Measurements from ENCODE around the gene PRR18.

Gene PRR18

GRCh38 chr6:166281104-166281503, 27.1 kb downstream of the PRR18 start:
- no peak for DNase-seq (ENCODE audit: low spot score)
- Mint-ChIP-seq H3K27ac (no peak overlapping the region), H3K36me3 (ENCODE audit: low read depth) (no peaks in the 10 kb centered on the region), H3K4me3 (no peak overlapping the region), H3K9me3 (no peaks in the 10 kb centered on the region), H3K27me3 (ENCODE audit: low read depth) (peaks cover 9% of the 10 kb centered on the region), H3K4me1 (ENCODE audit: low read depth) (no peaks in the 10 kb centered on the region)

- H3K27me3 Mint-ChIP-seq (ENCODE audit: low read depth), result peaks cover 10% of the 10 kb centered on the region
- no peaks in the 10 kb centered on the region for H3K9me3 Mint-ChIP-seq
- no peak for DNase-seq (ENCODE audit: low spot score)
- H3K4me3 Mint-ChIP-seq, result no peak overlapping the region
- H3K36me3 Mint-ChIP-seq (ENCODE audit: low read depth), result no peaks in the 10 kb centered on the region
- no peak overlapping the region for H3K27ac Mint-ChIP-seq
- H3K4me1 Mint-ChIP-seq (ENCODE audit: low read depth), result peaks cover 4% of the 10 kb centered on the region
Observed at GRCh38 chr6:166279393-166279679, 28.9 kb downstream of the PRR18 start.

- Mint-ChIP-seq H3K4me1 (ENCODE audit: low read depth) (peaks cover 4% of the 10 kb centered on the region), H3K36me3 (ENCODE audit: low read depth) (no peaks in the 10 kb centered on the region), H3K27ac (no peak overlapping the region), H3K9me3 (no peaks in the 10 kb centered on the region), H3K4me3 (no peak overlapping the region), H3K27me3 (ENCODE audit: low read depth) (peaks cover 10% of the 10 kb centered on the region)
- no peak for DNase-seq (ENCODE audit: low spot score)
Observed at GRCh38 chr6:166278579-166279392, 29.4 kb downstream of the PRR18 start.

DNA sequence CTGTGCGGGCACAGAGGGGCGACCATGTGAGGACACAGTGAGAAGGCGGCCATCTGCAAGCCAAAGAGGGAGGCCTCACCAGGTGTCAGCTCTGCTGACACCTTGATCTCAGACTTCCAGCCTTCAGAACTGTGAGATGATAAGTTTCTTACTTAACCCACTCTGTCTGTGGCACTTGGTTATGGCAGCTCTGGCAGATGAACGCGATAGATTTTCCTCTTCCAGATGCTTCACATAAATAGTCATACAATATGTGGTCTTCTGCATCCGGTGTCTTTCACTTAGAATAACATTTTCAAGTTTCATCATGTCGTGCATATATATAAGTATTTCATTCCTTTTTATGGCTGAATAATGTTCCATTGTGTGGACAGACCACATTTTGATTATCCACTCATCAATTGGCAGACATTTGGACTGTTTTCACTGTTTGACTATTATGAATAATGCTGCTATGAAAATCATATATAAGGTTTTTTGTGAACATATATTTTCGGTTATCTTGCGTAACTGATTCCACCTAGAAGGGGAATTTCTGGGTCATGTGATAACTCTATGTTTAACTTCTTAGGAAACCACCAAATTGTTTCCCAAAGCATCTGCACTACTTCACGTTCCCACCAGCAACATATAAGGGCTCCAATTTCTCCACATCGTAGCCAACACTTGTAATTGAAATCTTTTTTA, 30.2 kb downstream of the PRR18 start:
- H3K4me3 Mint-ChIP-seq, result no peak overlapping the region
- peaks cover 10% of the 10 kb centered on the region for H3K27me3 Mint-ChIP-seq (ENCODE audit: low read depth)
- no peak overlapping the region for H3K27ac Mint-ChIP-seq

DNA sequence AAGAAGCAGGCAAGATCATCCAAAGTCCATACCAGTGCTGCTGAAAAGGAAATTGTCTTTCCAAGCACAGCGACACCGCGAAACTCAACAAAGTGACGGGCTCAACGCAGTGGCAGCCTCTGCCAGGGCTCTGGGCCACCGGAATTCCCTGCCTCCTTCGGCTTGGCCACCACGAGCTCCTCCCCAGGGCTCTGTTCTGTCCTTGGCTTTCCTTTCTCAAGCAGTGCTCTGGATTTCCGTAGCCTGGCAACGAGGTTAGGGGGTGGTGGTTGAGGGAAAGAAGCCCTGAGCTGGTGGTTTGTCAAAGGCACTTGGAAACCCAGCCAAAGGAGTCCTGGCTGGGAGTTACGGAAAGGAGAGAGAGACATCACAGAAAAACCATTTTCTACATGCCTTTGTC, 31.2 kb downstream of the PRR18 start:
- Mint-ChIP-seq H3K4me3 (no peak overlapping the region), H3K27ac (no peak overlapping the region), H3K36me3 (ENCODE audit: low read depth) (no peaks in the 10 kb centered on the region), H3K27me3 (ENCODE audit: low read depth) (peaks cover 9% of the 10 kb centered on the region), H3K4me1 (ENCODE audit: low read depth) (peaks cover 4% of the 10 kb centered on the region), H3K9me3 (no peaks in the 10 kb centered on the region)
- no peak for DNase-seq (ENCODE audit: low spot score)

More for the DNA sequence above, 30.2 kb downstream of the PRR18 start:
- no peaks in the 10 kb centered on the region for H3K36me3 Mint-ChIP-seq (ENCODE audit: low read depth)
- H3K9me3 Mint-ChIP-seq, result no peaks in the 10 kb centered on the region
- no peak for DNase-seq (ENCODE audit: low spot score)
- peaks cover 4% of the 10 kb centered on the region for H3K4me1 Mint-ChIP-seq (ENCODE audit: low read depth)

GRCh38 chr6:166275714-166276166, 32.5 kb downstream of the PRR18 start:
- Mint-ChIP-seq H3K27ac (no peak overlapping the region), H3K4me1 (ENCODE audit: low read depth) (peaks cover 4% of the 10 kb centered on the region), H3K36me3 (ENCODE audit: low read depth) (no peaks in the 10 kb centered on the region), H3K4me3 (no peak overlapping the region), H3K9me3 (no peaks in the 10 kb centered on the region), H3K27me3 (ENCODE audit: low read depth) (peaks cover 10% of the 10 kb centered on the region)
- DNase-seq (ENCODE audit: low spot score), result peak; percentile 71

- Mint-ChIP-seq H3K27ac (no peak overlapping the region), H3K4me1 (ENCODE audit: low read depth) (peaks cover 4% of the 10 kb centered on the region), H3K4me3 (no peak overlapping the region), H3K27me3 (ENCODE audit: low read depth) (peaks cover 8% of the 10 kb centered on the region), H3K36me3 (ENCODE audit: low read depth) (no peaks in the 10 kb centered on the region), H3K9me3 (no peaks in the 10 kb centered on the region)
- DNase-seq (ENCODE audit: low spot score), result no peak
Observed at GRCh38 chr6:166274739-166275370, 33.3 kb downstream of the PRR18 start.

- H3K36me3 Mint-ChIP-seq (ENCODE audit: low read depth), result no peaks in the 10 kb centered on the region
- peaks cover 4% of the 10 kb centered on the region for H3K4me1 Mint-ChIP-seq (ENCODE audit: low read depth)
- H3K27me3 Mint-ChIP-seq (ENCODE audit: low read depth), result peaks cover 8% of the 10 kb centered on the region
- H3K9me3 Mint-ChIP-seq, result no peaks in the 10 kb centered on the region
- no peak overlapping the region for H3K4me3 Mint-ChIP-seq
- H3K27ac Mint-ChIP-seq, result no peak overlapping the region
- DNase-seq (ENCODE audit: low spot score), result no peak
Observed at GRCh38 chr6:166274163-166274562, 34.0 kb downstream of the PRR18 start.

DNA sequence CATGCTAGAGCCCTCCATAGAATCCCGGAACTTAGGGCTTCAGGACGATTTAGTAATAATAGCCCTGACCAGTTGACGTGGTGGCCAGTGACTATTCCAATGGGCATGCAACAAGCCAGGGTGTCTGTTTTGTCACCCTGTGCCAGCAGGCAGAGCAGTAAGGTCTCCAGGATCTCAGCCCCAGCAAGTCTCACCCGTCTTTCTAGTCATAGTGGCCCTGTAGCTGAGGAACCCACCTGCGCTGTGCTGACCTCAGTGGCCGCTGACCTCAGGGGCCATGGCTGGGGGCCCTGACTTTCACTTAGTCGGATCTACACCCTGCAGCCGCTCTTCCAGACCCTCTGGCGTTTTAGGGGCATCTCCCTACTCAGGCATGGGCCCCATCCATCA, 36.8 kb downstream of the PRR18 start:
- H3K36me3 Mint-ChIP-seq (ENCODE audit: low read depth), result no peaks in the 10 kb centered on the region
- DNase-seq (ENCODE audit: low spot score), result no peak
- no peak overlapping the region for H3K27ac Mint-ChIP-seq
- H3K27me3 Mint-ChIP-seq (ENCODE audit: low read depth), result peaks cover 9% of the 10 kb centered on the region
- H3K9me3 Mint-ChIP-seq, result no peaks in the 10 kb centered on the region
- no peak overlapping the region for H3K4me3 Mint-ChIP-seq
- H3K4me1 Mint-ChIP-seq (ENCODE audit: low read depth), result peaks cover 4% of the 10 kb centered on the region

GRCh38 chr6:166270706-166271375, 37.4 kb downstream of the PRR18 start:
- DNase-seq (ENCODE audit: low spot score), result no peak
- Mint-ChIP-seq H3K9me3 (no peaks in the 10 kb centered on the region), H3K4me1 (ENCODE audit: low read depth) (peaks cover 3% of the 10 kb centered on the region), H3K27ac (no peak overlapping the region), H3K36me3 (ENCODE audit: low read depth) (no peaks in the 10 kb centered on the region), H3K27me3 (ENCODE audit: low read depth) (peaks cover 5% of the 10 kb centered on the region), H3K4me3 (no peak overlapping the region)

GRCh38 chr6:166269301-166270039, 38.7 kb downstream of the PRR18 start:
- Mint-ChIP-seq H3K27ac (no peak overlapping the region), H3K36me3 (ENCODE audit: low read depth) (no peaks in the 10 kb centered on the region), H3K9me3 (no peaks in the 10 kb centered on the region), H3K4me1 (ENCODE audit: low read depth) (no peaks in the 10 kb centered on the region), H3K27me3 (ENCODE audit: low read depth) (peaks cover 8% of the 10 kb centered on the region), H3K4me3 (no peak overlapping the region)
- DNase-seq (ENCODE audit: low spot score), result no peak

DNA sequence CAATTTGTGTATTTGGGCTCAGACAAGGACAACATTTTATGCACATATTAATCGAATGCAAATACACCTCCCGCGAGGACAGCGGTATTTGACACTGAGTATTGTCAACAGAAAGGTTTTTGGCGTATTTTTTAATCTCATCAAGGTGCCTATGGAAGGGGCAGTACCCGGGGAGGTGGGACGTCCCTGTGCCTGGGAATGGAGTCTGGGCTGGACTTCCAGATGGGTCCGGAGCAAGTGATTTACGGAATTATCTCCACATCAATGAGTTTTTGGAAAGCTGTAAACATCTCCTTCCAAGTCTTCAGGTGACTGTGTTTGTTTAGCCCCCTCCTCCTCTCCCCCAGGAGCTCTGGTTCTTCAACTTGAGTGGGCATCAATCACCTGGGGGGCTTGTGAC, 39.8 kb downstream of the PRR18 start:
- H3K9me3 Mint-ChIP-seq, result no peaks in the 10 kb centered on the region
- no peak overlapping the region for H3K4me3 Mint-ChIP-seq
- no peaks in the 10 kb centered on the region for H3K36me3 Mint-ChIP-seq (ENCODE audit: low read depth)
- no peak for DNase-seq (ENCODE audit: low spot score)
- H3K27me3 Mint-ChIP-seq (ENCODE audit: low read depth), result peaks cover 8% of the 10 kb centered on the region
- H3K27ac Mint-ChIP-seq, result no peak overlapping the region
- no peaks in the 10 kb centered on the region for H3K4me1 Mint-ChIP-seq (ENCODE audit: low read depth)

- H3K4me1 Mint-ChIP-seq (ENCODE audit: low read depth), result no peaks in the 10 kb centered on the region
- H3K27ac Mint-ChIP-seq, result no peak overlapping the region
- H3K27me3 Mint-ChIP-seq (ENCODE audit: low read depth), result peaks cover 8% of the 10 kb centered on the region
- H3K36me3 Mint-ChIP-seq (ENCODE audit: low read depth), result no peaks in the 10 kb centered on the region
- DNase-seq (ENCODE audit: low spot score), result no peak
- H3K4me3 Mint-ChIP-seq, result no peak overlapping the region
- no peaks in the 10 kb centered on the region for H3K9me3 Mint-ChIP-seq
Observed at GRCh38 chr6:166267526-166267925, 40.7 kb downstream of the PRR18 start.
